Measurements from ENCODE around the gene KRT78. TPM values are rescaled to one million over a fixed set of nuclear protein-coding genes. Genes with fewer than 3 reads are reported as not detected.

Gene KRT78
- total RNA-seq, 1 donor from 2014 or later = not detected

DNA sequence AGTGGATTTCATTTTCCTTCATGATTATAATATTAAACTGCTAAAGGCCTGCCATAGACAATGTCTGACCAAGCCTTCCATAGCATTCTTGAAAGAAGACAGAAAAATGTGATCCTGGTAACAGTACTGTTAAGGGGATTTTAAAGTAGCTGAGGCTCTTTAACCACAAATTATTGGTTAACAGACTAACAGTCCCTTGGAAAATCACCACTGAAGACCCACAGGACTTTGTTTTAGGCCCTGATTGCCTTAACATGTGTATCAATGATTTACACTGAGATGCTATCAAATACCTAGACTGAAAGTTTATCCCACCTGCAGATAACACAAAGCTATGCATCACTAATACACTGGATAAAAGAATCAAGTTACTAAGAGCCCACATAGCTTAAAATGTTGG lies 20.6 kb downstream of the KRT78 start:
- ChIA-PET CTCF (no interaction called here), POLR2A (no interaction called here)
- peaks cover 8% of the 10 kb centered on the region for H3K27me3 Mint-ChIP-seq
- DNase-seq (no peak), ATAC-seq (ENCODE audit: low read depth) (no peak)
- no peak for TF ChIP-seq CTCF (IDR thresholded peaks at IDR 0.05)
- H3K27ac Mint-ChIP-seq = no peak overlapping the region
- intact Hi-C loops (cut with micrococcal nuclease) = no loop called here
- H3K4me3 Mint-ChIP-seq = no peak overlapping the region
- H3K36me3 Mint-ChIP-seq (ENCODE audit: low read depth) = no peaks in the 10 kb centered on the region
- no peaks in the 10 kb centered on the region for H3K9me3 Mint-ChIP-seq
- no peaks in the 10 kb centered on the region for H3K4me1 Mint-ChIP-seq

- Mint-ChIP-seq H3K27ac (no peak overlapping the region), H3K9me3 (no peaks in the 10 kb centered on the region), H3K27me3 (peaks cover 8% of the 10 kb centered on the region), H3K4me3 (no peak overlapping the region), H3K4me1 (no peaks in the 10 kb centered on the region), H3K36me3 (ENCODE audit: low read depth) (no peaks in the 10 kb centered on the region)
- intact Hi-C loops (cut with micrococcal nuclease) = no loop called here
- TF ChIP-seq CTCF (IDR thresholded peaks at IDR 0.05) = no peak
- ChIA-PET CTCF (no interaction called here), POLR2A (no interaction called here)
- DNase-seq (no peak), ATAC-seq (ENCODE audit: low read depth) (no peak)
Observed at GRCh38 chr12:52827499-52828090, 21.2 kb downstream of the KRT78 start.

- Mint-ChIP-seq H3K4me1 (no peaks in the 10 kb centered on the region), H3K9me3 (no peaks in the 10 kb centered on the region), H3K27ac (no peak overlapping the region), H3K4me3 (no peak overlapping the region), H3K36me3 (ENCODE audit: low read depth) (no peaks in the 10 kb centered on the region), H3K27me3 (peaks cover 8% of the 10 kb centered on the region)
- intact Hi-C loops (cut with micrococcal nuclease) = no loop called here
- TF ChIP-seq CTCF (IDR thresholded peaks at IDR 0.05) = no peak
- ChIA-PET CTCF (no interaction called here), POLR2A (no interaction called here)
- no peak for DNase-seq
- no peak for ATAC-seq (ENCODE audit: low read depth)
Observed at GRCh38 chr12:52826611-52827498, 21.9 kb downstream of the KRT78 start.

- no peaks in the 10 kb centered on the region for H3K36me3 Mint-ChIP-seq (ENCODE audit: low read depth)
- intact Hi-C loops (cut with micrococcal nuclease) = no loop called here
- CTCF ChIA-PET = no interaction called here
- no peak for TF ChIP-seq CTCF (IDR thresholded peaks at IDR 0.05)
- no peak overlapping the region for H3K4me3 Mint-ChIP-seq
- H3K27me3 Mint-ChIP-seq = peaks cover 9% of the 10 kb centered on the region
- H3K4me1 Mint-ChIP-seq = no peaks in the 10 kb centered on the region
- POLR2A ChIA-PET = no interaction called here
- no peaks in the 10 kb centered on the region for H3K9me3 Mint-ChIP-seq
- no peak overlapping the region for H3K27ac Mint-ChIP-seq
- no peak for DNase-seq
- no peak for ATAC-seq (ENCODE audit: low read depth)
Observed at GRCh38 chr12:52825961-52826360, 22.8 kb downstream of the KRT78 start.

DNA sequence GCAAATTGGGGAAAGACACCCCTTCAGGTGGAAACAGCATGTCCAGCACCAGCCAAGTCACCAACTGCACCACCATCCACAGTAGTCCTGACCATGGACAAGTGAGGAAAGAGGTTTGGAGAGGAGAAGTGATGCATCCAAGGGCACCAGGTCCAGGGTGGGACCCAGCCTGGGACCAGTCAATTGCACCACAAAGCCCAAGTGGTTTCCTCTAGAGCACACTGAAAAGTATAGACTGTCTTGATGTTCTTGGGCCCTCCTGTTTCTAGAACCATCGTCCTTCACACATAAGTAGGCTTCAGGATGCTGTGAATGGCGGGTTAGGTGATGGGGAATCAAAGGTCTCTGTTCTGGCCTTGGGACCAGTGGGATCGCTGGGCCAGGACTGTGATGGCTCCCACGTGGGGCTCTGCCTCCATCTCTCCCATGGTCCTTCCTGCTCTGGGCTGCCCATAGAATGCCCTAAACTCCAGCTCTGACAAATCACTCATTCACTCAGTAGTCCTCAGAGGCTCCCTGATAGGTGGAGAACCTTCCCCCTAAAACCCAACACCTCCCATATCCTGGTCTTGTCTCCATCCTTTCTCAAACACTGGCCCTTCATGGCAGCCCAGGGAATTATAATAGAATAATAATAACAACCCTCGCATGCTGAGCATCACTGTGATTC lies 23.9 kb downstream of the KRT78 start:
- DNase-seq (no peak), ATAC-seq (ENCODE audit: low read depth) (no peak)
- H3K4me3 Mint-ChIP-seq = no peak overlapping the region
- no peak for TF ChIP-seq CTCF (IDR thresholded peaks at IDR 0.05)
- ChIA-PET POLR2A (no interaction called here), CTCF (no interaction called here)
- no peaks in the 10 kb centered on the region for H3K36me3 Mint-ChIP-seq (ENCODE audit: low read depth)
- H3K4me1 Mint-ChIP-seq = no peaks in the 10 kb centered on the region
- H3K27me3 Mint-ChIP-seq = peaks cover 12% of the 10 kb centered on the region
- H3K27ac Mint-ChIP-seq = no peak overlapping the region
- intact Hi-C loops (cut with micrococcal nuclease) = no loop called here
- no peaks in the 10 kb centered on the region for H3K9me3 Mint-ChIP-seq

All from activated B cell treated with CpG ODN at 0.5 μM for 24 hours (primary cell).